Thymus (tissue), 11 donors: ENCODE data around the gene DOCK1. TPM values are rescaled to one million over a fixed set of nuclear protein-coding genes. Genes with fewer than 3 reads are reported as not detected.

Source experiments
- DNase-seq, 9 donors: peaks; one replicate each; pipeline ENCODE4 v3.0.0-alpha.2; 2013; ENCODE audit warnings: low spot score in 9 of 9, low read depth in 6 of 9, missing footprints in 1 of 9
- H3K27ac ChIP-seq, 2 donors: one replicate each; pipeline ENCODE4 v1.5.1; 2013; ENCODE audit warnings: control low read depth in 1 of 2, low read depth in 1 of 2, low read length in 1 of 2, mild to moderate bottlenecking in 1 of 2, moderate library complexity in 1 of 2
- H3K27me3 ChIP-seq, 2 donors: one replicate each; pipeline ENCODE4 v1.5.1; 2013; ENCODE audit warnings: low read length in 1 of 2; ENCODE audit not compliant: control insufficient read depth in 2 of 2, insufficient read depth in 1 of 2
- H3K36me3 ChIP-seq, 2 donors: one replicate each; pipeline ENCODE4 v1.5.1; 2013; ENCODE audit warnings: low read length in 1 of 2, mild to moderate bottlenecking in 1 of 2, moderate library complexity in 1 of 2; ENCODE audit not compliant: control insufficient read depth in 2 of 2, insufficient read depth in 2 of 2
- H3K4me1 ChIP-seq, 2 donors: one replicate each; pipeline ENCODE4 v1.5.1; 2013; ENCODE audit warnings: low read length in 2 of 2; ENCODE audit not compliant: control insufficient read depth in 2 of 2, insufficient read depth in 2 of 2
- H3K4me3 ChIP-seq, 2 donors: one replicate each; pipeline ENCODE4 v1.5.1; 2013; ENCODE audit warnings: low read length in 2 of 2, control low read depth in 1 of 2, mild to moderate bottlenecking in 1 of 2
- H3K9me3 ChIP-seq, 2 donors: one replicate each; pipeline ENCODE4 v1.5.1; 2013; ENCODE audit warnings: low read length in 1 of 2, mild to moderate bottlenecking in 1 of 2; ENCODE audit not compliant: control insufficient read depth in 2 of 2, insufficient read depth in 1 of 2
- WGBS: extraction: QIAGEN DNeasy Blood & Tissue Kit; methylation state at CpG from one replicate; pipeline ENCODE4 v1.1.7; 2013; 5-methylcytosine and 5-hydroxymethylcytosine counted together
- polyA plus RNA-seq: library from polyadenylated mRNA; stranded (reverse); fragments of 200-250 nt; gene quantifications from one replicate; pipeline ENCODE4 v1.2.3, GENCODE V29; 2013
- total RNA-seq: library from RNA; stranded (reverse); fragments of 120-200 nt; gene quantifications from one replicate; pipeline ENCODE4 v1.2.4, GENCODE V29; 2013
- donor health status: healthy.

The DOCK1 gene
- total and polyA plus RNA-seq, 2 donors, result 10.2 to 11.7 TPM

GRCh38 chr10:126928274-126928673 is 23.0 kb downstream of the DOCK1 start:
- H3K4me1 ChIP-seq, result no peaks in the 10 kb centered on the region
- no peaks in the 10 kb centered on the region for H3K36me3 ChIP-seq
- H3K9me3 ChIP-seq, result no peaks in the 10 kb centered on the region
- DNase-seq, result no peak
- H3K4me3 ChIP-seq, result no peak overlapping the region
- H3K27me3 ChIP-seq, result no peaks in the 10 kb centered on the region
- 96% methylated on average over 7 of the region's 7 CpGs for WGBS
- H3K27ac ChIP-seq, result no peak overlapping the region

- no peak overlapping the region for H3K27ac ChIP-seq
- DNase-seq, result no peak
- H3K36me3 ChIP-seq, result no peaks in the 10 kb centered on the region
- H3K9me3 ChIP-seq, result no peaks in the 10 kb centered on the region
- WGBS, result 94% methylated on average over 8 of the region's 8 CpGs
- no peak overlapping the region for H3K4me3 ChIP-seq
- H3K27me3 ChIP-seq, result no peaks in the 10 kb centered on the region
- H3K4me1 ChIP-seq, result no peaks in the 10 kb centered on the region
These were observed 24.2 kb downstream of the DOCK1 start for GRCh38 chr10:126929391-126929790.

- no peaks in the 10 kb centered on the region for H3K9me3 ChIP-seq
- H3K4me1 ChIP-seq, result no peaks in the 10 kb centered on the region
- WGBS, result 91% methylated on average over 17 of the region's 17 CpGs
- no peak for DNase-seq
- H3K36me3 ChIP-seq, result no peaks in the 10 kb centered on the region
- H3K27ac ChIP-seq, result no peak overlapping the region
- no peaks in the 10 kb centered on the region for H3K27me3 ChIP-seq
- H3K4me3 ChIP-seq, result no peak overlapping the region
These were observed 25.1 kb downstream of the DOCK1 start for GRCh38 chr10:126930131-126930882.

DNA sequence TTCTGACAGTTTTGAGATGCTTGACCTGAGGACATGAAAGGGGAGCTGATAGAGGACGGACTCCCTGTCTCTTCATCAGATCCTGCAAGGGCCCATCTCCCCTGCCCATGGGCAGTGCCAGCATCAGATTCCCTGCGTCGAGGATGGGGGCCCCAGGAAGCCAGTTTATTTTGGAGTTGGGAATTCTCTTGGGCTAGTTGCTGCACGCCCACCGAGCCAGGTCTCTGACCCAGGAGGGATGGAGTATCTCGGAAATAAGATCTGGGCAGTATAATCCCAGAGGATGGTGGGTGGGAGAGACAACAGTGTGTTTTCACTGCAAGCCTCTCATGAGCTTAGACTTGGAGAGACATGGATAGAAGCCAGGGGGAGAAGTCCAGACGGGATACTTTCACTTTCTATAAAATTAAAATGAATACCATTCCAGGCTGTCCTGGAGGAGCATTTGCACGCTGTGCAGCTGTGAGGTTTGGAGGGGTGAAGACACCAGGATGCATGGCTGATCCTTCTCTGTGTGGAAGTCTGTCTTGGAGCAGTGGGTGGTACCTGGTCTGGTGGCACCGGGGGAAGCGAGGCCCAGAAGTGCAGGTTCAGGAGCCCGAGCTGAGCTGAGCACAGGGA is 25.8 kb downstream of the DOCK1 start:
- H3K9me3 ChIP-seq, result no peaks in the 10 kb centered on the region
- no peak overlapping the region for H3K27ac ChIP-seq
- 93% methylated on average over 11 of the region's 11 CpGs for WGBS
- no peak for DNase-seq
- H3K4me3 ChIP-seq, result no peak overlapping the region
- no peaks in the 10 kb centered on the region for H3K4me1 ChIP-seq
- H3K36me3 ChIP-seq, result no peaks in the 10 kb centered on the region
- no peaks in the 10 kb centered on the region for H3K27me3 ChIP-seq

DNA sequence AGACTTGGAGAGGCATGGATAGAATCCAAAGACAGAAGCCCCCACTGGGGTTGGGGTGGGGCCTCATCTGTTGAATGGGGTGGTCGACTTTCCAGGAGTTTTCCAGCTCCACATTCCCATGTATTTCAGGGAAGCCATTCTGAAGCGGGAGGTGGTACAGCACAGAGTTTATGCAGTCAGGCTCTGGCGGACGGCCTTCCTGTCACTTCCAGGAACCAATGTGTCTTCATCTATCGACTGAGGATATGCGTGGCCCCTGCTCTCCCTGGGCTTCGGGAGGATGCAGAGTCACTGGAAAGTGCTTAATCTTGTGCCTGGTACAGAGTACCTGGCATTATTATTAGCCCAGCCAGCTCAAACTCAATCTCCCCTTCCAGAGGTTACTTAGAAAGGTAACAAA is 26.3 kb downstream of the DOCK1 start:
- H3K4me1 ChIP-seq, result no peaks in the 10 kb centered on the region
- no peaks in the 10 kb centered on the region for H3K9me3 ChIP-seq
- no peak for DNase-seq
- no peaks in the 10 kb centered on the region for H3K27me3 ChIP-seq
- no peak overlapping the region for H3K27ac ChIP-seq
- H3K36me3 ChIP-seq, result no peaks in the 10 kb centered on the region
- 93% methylated on average over 7 of the region's 7 CpGs for WGBS
- H3K4me3 ChIP-seq, result no peak overlapping the region

DNA sequence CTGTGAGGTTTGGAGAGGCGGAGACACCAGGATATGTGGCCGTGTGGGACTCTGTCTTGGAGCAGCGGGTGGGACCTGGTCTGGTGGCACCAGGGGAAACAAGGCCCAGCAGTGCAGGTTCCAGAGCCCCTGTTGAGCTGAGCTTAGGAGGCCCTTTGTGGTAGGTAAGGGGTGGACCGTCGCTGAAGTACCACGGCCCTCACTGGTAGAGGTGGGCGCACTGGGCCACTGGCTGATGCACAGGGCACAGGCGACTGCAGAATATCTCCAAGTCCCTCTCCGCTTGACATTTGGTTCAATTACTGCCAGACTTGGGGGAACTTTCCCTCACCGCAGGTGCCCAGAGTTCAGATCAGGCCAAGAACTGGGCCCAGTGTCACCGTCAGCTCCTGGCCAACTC is 27.3 kb downstream of the DOCK1 start:
- Histone ChIP-seq H3K4me3 (no peak overlapping the region), H3K27me3 (no peaks in the 10 kb centered on the region), H3K9me3 (no peaks in the 10 kb centered on the region), H3K27ac (no peak overlapping the region), H3K4me1 (no peaks in the 10 kb centered on the region), H3K36me3 (no peaks in the 10 kb centered on the region)
- DNase-seq, result no peak
- 89% methylated on average over 11 of the region's 11 CpGs for WGBS

DNA sequence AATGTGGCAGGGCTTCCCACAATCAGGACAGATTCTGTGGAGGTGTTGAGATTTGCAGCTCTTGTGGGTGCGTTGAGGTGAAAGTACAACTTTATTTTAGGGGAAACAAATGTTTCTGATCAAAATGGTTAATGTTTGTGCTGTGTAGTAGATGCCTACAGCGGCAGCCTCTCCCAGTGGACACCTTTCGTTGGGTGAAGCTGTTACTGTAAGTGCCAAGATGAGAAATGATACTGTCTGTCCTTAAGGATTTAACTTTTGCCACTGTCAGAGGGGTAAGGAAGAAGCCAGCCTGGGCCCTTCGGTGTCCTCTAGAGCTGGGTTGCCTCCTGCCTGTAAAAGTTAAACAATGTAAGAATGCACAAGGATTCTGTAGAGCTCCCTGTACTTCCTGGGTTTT is 27.9 kb downstream of the DOCK1 start:
- no peaks in the 10 kb centered on the region for H3K27me3 ChIP-seq
- no peak overlapping the region for H3K4me3 ChIP-seq
- H3K9me3 ChIP-seq, result no peaks in the 10 kb centered on the region
- H3K36me3 ChIP-seq, result no peaks in the 10 kb centered on the region
- no peak for DNase-seq
- no peak overlapping the region for H3K27ac ChIP-seq
- H3K4me1 ChIP-seq, result no peaks in the 10 kb centered on the region
- WGBS, result 94% methylated on average over 4 of the region's 4 CpGs

DNA sequence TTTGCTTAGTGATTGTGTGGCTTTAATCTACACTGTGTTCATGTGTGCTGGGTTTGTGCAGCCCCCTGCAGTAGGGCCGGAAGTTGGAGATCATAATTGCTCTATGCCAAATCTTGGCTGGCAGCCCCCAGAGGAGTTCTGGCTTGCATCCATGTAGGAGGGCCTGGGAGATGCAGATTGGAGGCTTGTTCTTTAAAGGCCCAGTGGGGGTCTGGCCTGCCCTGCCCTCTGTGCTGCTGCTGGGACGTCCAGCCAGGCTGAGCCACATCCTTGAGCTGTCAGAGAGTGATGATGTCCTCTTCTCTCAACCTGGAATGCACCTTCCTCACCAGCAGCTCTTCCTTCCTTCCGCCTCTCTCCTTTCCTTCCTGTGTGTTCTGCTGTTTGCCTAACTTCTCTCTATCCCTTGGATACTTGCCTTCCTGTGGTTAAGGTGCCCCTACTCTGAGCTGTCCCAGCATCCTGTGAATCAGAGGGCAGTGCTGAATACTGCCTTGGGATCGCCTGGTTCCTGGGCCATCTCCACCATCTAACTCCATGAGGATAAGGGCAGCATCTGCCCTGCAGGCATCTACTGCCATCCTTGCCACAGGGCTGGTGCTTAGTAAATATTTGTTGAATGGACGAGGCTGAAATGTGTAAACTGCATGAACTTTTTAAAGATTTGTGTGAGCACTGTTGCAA is 30.2 kb downstream of the DOCK1 start:
- H3K27ac ChIP-seq, result no peak overlapping the region
- no peaks in the 10 kb centered on the region for H3K36me3 ChIP-seq
- DNase-seq, result no peak
- no peak overlapping the region for H3K4me3 ChIP-seq
- H3K27me3 ChIP-seq, result no peaks in the 10 kb centered on the region
- H3K9me3 ChIP-seq, result no peaks in the 10 kb centered on the region
- H3K4me1 ChIP-seq, result no peaks in the 10 kb centered on the region
- 84% methylated on average over 5 of the region's 5 CpGs for WGBS

- Histone ChIP-seq H3K27ac (no peak overlapping the region), H3K27me3 (no peaks in the 10 kb centered on the region), H3K36me3 (no peaks in the 10 kb centered on the region), H3K4me3 (no peak overlapping the region), H3K4me1 (no peaks in the 10 kb centered on the region), H3K9me3 (no peaks in the 10 kb centered on the region)
- 93% methylated on average over 3 of the region's 3 CpGs for WGBS
- no peak for DNase-seq
These were observed 31.8 kb downstream of the DOCK1 start for GRCh38 chr10:126937026-126937425.
